Measurements from ENCODE around the gene FIGN.

The FIGN gene

DNA sequence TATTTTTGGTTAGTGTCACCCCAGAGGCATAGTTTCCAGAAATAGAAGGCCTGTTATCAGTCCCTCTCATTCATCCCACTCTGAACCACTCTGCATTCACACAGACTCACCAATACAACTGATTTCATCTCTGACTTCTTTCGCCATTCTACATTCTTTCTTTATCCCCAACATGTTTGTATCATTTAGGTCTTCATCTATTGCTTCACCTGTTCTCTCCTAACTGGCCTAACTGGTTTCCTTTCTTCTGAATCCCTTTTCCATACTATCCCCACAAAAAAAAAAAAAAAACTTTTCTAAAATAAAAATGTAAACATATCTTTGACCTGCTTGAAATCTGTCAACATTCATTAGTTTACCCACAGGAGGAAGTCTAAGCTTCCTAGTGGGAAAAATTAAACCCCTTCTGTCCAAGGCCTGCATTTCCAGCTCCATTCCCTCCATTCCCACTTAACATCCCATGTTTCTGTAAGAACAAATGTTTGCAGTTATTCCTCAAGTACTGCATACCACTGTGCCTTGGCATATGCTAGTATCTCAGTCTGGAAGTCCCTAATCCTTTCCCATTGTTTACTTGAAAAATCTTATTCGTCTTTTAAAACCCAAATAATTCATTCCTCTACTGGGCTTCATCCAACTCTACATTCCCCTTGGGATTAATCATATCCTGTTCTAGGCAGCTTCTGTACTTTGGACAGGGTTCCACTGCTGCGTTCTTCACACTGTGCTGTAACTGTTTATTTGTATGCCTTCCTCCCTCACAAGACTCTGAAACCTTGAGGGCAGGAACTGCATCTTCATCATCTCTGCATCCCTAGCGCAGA is 68.5 kb downstream of the FIGN start:
- TF ChIP-seq, protein P1, sequence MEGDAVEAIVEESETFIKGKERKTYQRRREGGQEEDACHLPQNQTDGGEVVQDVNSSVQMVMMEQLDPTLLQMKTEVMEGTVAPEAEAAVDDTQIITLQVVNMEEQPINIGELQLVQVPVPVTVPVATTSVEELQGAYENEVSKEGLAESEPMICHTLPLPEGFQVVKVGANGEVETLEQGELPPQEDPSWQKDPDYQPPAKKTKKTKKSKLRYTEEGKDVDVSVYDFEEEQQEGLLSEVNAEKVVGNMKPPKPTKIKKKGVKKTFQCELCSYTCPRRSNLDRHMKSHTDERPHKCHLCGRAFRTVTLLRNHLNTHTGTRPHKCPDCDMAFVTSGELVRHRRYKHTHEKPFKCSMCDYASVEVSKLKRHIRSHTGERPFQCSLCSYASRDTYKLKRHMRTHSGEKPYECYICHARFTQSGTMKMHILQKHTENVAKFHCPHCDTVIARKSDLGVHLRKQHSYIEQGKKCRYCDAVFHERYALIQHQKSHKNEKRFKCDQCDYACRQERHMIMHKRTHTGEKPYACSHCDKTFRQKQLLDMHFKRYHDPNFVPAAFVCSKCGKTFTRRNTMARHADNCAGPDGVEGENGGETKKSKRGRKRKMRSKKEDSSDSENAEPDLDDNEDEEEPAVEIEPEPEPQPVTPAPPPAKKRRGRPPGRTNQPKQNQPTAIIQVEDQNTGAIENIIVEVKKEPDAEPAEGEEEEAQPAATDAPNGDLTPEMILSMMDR (IDR thresholded peaks at IDR 0.05; ENCODE audit: extremely low read depth, missing control alignments): no peak
- DNase-seq (ENCODE audit: low spot score): no peak

DNA sequence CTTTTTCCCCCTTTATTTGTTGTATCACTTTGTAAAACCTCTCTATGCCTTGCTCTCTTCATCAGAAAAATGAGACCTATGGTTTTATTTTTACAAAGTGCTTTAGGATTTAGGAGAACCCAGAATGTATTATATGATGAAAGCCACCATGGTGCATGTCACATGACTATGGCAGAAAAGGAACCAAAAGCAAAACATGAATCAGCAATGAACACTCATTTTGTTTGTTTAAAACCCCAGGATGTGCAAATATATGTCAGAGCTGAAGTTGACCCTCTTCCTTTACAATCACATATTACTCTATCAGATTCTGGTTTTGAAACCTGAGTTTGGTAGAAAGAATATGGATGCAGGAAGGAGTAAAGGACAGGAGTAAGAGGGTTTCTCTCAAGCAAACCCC is 70.0 kb downstream of the FIGN start:
- TF ChIP-seq, protein P1 (IDR thresholded peaks at IDR 0.05; ENCODE audit: extremely low read depth, missing control alignments): no peak
- DNase-seq (ENCODE audit: low spot score): no peak

DNA sequence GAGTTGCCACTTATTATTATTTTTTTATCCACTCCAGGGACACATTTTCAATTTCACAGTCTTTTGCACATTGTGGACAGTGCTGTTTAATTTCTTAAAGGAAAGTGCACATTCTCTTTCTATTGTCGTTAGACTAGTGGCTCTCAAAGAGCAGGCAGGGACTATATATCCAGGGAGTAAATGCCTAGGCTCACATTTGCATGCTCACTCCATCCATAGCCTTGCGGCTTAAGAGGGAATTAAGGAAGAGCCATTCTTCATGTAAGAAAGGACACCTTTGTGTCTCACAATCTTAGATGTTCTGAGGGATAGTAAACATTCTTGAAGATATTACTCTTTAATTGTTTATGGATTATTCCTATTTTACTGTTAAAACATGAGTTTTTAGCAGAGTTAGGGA is 70.8 kb downstream of the FIGN start:
- TF ChIP-seq, protein P1 (IDR thresholded peaks at IDR 0.05; ENCODE audit: extremely low read depth, missing control alignments): no peak
- DNase-seq (ENCODE audit: low spot score): no peak

DNA sequence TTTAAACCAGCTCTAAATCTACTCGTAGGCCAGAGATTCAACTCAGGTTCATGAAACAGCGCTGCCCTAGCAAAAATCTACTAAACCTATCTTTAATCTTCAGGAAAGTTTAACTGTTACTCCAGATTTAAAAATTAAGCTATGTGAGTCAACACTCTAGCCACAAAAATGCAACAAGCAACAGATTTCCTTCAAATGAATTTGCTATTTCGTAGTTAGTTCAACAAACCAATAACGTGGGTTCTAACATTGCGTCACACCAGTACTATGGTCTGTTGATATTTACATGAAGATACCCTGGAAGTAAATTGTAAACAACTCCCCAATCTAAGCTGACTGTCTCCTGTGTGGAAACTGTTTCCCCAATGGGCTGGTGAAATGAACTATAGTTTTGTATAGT is 71.2 kb downstream of the FIGN start:
- no peak for DNase-seq (ENCODE audit: low spot score)
- TF ChIP-seq, protein P1 (IDR thresholded peaks at IDR 0.05; ENCODE audit: extremely low read depth, missing control alignments): no peak

DNA sequence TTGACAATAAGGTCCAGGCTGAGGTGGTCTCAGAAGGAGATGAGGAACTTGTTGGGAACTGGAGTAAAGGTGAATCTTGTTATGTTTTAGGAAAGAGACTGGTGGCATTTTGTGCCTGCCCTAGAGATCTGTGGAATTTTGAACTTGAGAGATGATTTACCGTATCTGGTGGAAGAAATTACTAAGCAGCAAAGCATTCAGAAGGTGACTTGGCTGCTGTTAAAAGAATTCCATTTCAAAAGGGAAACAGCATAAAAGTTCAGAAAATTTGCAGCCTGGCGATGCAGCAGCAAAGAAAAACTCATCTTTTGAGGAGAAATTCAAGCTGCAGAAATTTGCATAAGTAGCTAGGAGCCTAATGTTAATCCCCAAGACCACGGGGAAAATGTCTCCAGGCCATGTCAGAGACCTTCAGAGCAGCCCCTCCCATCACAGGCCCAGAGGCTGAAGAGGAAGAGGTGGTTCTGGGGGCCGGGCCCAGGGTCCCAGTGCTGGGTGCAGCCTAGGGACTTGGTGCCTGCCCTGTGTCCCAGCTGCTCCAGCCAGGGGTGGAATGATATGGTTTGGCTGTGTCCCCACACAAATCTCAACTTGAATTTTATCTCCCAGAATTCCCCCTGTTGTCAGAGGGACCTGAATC is 73.5 kb downstream of the FIGN start:
- TF ChIP-seq, protein P1 (IDR thresholded peaks at IDR 0.05; ENCODE audit: extremely low read depth, missing control alignments): no peak
- no peak for DNase-seq (ENCODE audit: low spot score)

DNA sequence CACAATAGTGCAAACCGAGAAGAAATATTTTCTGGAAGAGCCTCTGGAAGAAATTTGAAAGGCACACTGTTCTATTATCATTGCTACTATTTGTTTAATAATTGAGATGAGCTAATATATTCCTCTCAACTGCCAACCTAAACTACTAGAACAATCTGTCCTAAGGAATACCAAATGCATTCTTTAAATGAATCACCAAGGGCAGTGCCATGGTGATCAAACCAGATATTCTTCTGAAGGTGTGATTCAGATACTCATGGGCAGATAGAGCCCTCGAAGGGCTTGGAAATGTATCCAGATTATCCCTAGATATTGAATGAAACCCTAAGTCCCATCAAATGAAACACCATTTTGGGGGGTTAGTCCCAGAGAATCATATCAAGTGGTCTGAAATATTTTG is 76.6 kb downstream of the FIGN start:
- TF ChIP-seq, protein P1 (IDR thresholded peaks at IDR 0.05; ENCODE audit: extremely low read depth, missing control alignments): no peak
- no peak for DNase-seq (ENCODE audit: low spot score)

DNA sequence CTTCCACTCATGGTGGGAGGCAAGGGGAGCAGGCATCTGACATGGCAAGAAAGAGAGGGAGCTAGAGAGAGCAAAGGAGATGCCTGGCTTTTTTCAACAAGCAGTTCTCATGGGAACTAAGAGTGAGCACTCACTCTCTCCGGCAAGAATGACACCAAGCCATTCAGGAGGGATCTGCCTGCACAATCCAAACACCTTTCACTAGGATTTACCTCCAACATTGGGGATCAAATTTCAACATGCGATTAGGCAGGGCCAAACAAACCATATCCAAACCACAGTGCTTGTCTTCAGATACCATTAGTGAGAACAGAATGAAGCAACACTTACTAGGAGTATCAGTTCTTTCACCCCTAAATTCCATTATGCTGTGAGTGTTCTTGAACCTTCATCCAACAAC is 77.3 kb downstream of the FIGN start:
- TF ChIP-seq, protein P1 (IDR thresholded peaks at IDR 0.05; ENCODE audit: extremely low read depth, missing control alignments): no peak
- no peak for DNase-seq (ENCODE audit: low spot score)
